HFF-Myc (cell line): Measurements from ENCODE around the gene GLI3.
A peak's percentile ranks its signal among the peaks of the same experiment; 100 is the strongest.

ENCODE experiments used
- DNase-seq: peaks from one replicate; pipeline ENCODE4 v3.0.0-alpha.2; 2011; ENCODE audit warnings: low read depth; ENCODE audit errors: extremely low read depth
- H3K4me3 ChIP-seq: replicated peaks from 2 replicates; pipeline ENCODE4 v1.5.1; 2011; ENCODE audit warnings: low read depth, mild to moderate bottlenecking, control low read depth, low read length
- TF ChIP-seq, protein P1 (sequence below): IDR thresholded peaks from 2 replicates; pipeline ENCODE4 v1.5.1; 2012; ENCODE audit warnings: mild to moderate bottlenecking, low read depth, low read length, control low read depth; ENCODE audit errors: missing control alignments

The GLI3 gene

DNA sequence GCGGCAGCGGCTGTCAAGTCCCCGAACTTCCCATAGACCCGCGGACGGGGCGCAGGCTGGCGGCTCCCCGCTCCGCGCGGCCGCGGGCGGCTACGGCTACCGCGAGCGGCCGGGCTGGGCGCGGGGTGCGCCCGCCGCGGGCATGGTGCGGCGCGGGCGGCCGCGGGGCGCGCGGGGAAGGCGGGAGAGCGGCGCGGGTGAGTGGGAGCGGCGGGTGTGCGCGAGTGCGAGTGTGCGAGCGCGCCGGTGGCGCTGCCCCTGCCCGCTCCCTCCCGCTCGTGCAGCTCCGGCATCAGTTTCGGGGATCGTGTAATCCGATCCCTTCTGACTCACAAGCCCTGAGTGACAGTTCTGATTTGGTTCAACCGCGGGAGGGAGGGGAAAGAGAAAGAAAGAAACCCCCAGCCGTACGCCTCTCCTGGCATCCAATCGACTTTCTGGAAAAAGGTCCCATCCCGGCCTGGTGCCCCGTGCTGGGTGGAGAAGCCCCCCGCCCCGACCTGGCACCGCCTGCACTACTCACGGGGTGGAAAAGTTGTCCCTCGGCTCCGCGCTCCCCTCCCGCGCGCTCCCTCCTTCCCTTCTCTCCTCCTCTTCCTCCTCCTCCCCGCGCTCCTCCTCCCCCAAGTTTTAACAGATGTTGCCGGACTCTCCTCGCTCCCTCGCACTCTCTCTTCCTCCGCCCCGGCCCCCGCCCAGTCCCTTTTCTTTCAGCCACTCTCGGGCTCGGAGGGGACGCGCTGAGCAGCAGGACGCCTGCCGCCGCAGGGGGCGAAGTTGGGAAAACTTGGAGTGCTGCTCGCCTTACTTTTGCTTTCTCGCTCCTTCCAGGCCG is at the start of gene GLI3:
Gene GLI3, minus strand, starts transcription at position 234 of the 835 bp plus-strand sequence. CDS start 13,956 bp downstream, outside the sequence.
- H3K4me3 ChIP-seq, result peak within 1 kb of the TSS; percentile 66
- DNase-seq, result peak; percentile 83
- TF ChIP-seq, protein P1, sequence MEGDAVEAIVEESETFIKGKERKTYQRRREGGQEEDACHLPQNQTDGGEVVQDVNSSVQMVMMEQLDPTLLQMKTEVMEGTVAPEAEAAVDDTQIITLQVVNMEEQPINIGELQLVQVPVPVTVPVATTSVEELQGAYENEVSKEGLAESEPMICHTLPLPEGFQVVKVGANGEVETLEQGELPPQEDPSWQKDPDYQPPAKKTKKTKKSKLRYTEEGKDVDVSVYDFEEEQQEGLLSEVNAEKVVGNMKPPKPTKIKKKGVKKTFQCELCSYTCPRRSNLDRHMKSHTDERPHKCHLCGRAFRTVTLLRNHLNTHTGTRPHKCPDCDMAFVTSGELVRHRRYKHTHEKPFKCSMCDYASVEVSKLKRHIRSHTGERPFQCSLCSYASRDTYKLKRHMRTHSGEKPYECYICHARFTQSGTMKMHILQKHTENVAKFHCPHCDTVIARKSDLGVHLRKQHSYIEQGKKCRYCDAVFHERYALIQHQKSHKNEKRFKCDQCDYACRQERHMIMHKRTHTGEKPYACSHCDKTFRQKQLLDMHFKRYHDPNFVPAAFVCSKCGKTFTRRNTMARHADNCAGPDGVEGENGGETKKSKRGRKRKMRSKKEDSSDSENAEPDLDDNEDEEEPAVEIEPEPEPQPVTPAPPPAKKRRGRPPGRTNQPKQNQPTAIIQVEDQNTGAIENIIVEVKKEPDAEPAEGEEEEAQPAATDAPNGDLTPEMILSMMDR, result no peak

DNA sequence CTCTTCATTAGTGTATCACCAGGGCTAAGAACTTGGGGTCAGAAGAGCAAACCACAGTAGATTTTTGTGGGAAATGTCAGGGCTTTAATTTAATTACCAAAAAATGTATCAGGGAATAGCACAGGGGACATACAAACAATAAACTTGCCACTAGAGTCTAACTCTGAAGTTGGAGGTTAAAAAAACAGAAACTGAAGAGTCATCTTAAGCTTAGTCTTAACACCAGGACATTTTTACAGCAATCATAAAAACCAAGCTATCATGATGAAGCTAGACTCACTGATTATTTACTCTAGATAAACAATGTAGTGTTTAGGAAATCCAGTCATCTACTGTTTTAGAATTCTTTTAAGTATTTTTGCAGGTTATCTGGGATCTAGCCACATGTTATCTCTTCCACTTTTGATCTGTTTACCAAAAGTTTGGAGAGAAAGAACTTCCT is 48.4 kb upstream of the GLI3 start:
- DNase-seq, result no peak
- H3K4me3 ChIP-seq, result no peak overlapping the region
- TF ChIP-seq, protein P1, result no peak

DNA sequence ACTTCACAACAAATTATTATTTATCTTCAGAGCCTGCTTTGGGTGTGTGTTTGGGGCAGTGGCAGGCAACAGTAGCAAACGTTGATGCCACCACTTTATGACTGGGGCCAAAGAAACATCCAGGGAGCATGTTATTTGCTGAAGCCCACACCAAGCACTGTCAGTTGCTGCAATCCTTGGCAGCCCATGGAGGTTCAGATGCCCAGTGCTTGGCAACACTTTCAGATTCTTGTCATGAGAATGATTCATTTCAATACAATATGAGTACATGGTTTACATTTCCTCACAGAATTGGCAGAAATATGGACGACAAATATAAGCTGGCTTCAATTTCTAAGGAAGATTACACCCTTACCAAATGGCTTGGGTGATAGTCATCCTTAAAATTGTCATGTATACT is 46.5 kb upstream of the GLI3 start:
- H3K4me3 ChIP-seq, result no peak overlapping the region
- no peak for DNase-seq
- TF ChIP-seq, protein P1, result no peak

DNA sequence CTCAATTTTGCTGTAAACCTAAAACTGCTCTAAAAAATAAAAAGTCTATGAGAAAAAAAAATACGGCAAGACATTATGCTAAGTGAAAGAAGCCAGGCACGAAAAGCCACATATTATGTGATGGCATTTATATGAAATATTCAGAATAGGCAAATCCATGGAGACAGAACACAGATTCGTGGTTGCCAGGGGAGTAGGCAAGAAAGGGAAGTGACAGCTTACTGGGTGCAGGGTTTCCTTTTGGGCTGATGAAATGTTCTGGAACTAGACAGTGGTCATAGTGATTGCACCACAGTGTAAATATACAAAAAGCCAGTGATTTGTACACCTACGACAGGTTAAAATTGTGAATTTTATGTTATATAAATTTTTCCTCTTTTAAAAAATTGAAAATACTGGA is 41.3 kb upstream of the GLI3 start:
- no peak overlapping the region for H3K4me3 ChIP-seq
- no peak for DNase-seq
- TF ChIP-seq, protein P1, result no peak

DNA sequence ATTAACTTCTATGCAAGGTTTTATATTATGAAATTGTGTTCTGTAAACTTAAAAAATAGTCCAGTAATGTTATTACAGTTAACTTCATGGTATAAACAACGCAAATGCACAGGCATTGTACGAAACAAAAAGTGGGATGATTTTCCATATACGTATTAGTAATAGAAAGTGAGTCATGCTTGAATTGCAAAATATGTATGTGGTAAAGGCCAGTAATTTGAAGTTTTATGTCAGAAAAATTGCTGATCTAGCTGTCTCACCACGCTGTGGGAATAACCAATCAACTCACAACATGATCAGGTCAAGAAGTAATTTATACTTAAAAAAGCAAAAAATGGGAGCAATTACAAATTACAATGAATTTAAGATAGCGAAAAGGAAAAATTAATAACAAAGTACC is 37.0 kb upstream of the GLI3 start:
- H3K4me3 ChIP-seq, result no peak overlapping the region
- TF ChIP-seq, protein P1, result no peak
- no peak for DNase-seq

DNA sequence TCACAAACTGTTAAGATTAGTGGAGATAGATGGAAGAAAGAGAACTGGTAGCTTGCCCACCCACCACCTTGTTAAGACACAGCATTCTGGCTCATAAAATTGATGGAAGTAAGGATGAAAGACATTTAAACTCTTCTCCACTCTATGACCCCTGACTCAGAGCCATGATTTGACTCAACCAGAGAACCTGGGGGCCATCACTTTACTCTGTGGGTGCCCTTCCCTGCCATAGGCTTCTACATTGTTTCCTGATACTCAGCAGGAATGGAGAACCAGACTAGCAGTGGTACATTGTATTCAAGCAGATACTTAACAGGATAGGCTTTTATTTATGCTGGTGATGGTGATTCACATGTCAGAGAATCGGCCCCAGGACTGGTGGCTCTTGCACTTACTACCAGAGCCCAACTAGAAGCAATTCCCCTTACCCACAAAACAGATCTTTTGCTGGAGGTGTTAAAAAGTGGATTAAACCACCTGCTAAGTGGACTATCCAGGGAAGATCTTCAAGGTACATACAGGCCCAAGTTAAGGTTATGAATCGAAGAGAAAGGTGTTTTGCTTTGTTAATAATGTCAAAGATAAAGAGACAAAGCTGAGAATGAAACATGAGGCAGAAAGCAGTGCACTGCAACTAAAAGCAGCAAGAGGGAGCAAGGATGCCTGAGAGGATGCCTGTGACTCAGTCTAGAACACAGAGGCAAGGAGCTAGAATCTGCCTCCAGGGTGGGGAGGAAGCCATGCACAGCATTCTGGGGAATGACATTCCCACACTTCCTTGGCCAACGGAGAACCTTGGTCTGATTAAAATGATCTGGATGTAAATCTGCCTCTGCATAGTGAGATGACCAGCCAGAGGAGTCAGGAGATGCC is 36.0 kb upstream of the GLI3 start:
- TF ChIP-seq, protein P1, result peak; percentile 59
- DNase-seq, result peak; percentile 52
- H3K4me3 ChIP-seq, result no peak overlapping the region
